ENCODE results near the gene CCDC85C.

- TF ChIP-seq, protein P1, sequence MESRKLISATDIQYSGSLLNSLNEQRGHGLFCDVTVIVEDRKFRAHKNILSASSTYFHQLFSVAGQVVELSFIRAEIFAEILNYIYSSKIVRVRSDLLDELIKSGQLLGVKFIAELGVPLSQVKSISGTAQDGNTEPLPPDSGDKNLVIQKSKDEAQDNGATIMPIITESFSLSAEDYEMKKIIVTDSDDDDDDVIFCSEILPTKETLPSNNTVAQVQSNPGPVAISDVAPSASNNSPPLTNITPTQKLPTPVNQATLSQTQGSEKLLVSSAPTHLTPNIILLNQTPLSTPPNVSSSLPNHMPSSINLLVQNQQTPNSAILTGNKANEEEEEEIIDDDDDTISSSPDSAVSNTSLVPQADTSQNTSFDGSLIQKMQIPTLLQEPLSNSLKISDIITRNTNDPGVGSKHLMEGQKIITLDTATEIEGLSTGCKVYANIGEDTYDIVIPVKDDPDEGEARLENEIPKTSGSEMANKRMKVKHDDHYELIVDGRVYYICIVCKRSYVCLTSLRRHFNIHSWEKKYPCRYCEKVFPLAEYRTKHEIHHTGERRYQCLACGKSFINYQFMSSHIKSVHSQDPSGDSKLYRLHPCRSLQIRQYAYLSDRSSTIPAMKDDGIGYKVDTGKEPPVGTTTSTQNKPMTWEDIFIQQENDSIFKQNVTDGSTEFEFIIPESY (IDR thresholded peaks at IDR 0.05; ENCODE audit: borderline replicate concordance, low read depth) = no peak
- TF ChIP-seq MAX (IDR thresholded peaks at IDR 0.05; ENCODE audit: low read depth) (no peak), CHD2 (IDR thresholded peaks at IDR 0.05; ENCODE audit: low read length, partially characterized antibody) (no peak), MXI1 (IDR thresholded peaks at IDR 0.05; ENCODE audit: low read depth, low read length) (no peak), TEAD4 (IDR thresholded peaks at IDR 0.05; ENCODE audit: borderline replicate concordance, insufficient read depth) (no peak), SIN3A (IDR thresholded peaks at IDR 0.05; ENCODE audit: borderline replicate concordance, low read depth, low read length) (no peak), ELF1 (IDR thresholded peaks at IDR 0.05) (no peak), NFIC (IDR thresholded peaks at IDR 0.05; ENCODE audit: borderline replicate concordance) (no peak), NRF1 (IDR thresholded peaks at IDR 0.05; ENCODE audit: low read depth, low read length) (no peak), GABPA (IDR thresholded peaks at IDR 0.05; ENCODE audit: low read depth) (no peak)
- TF ChIP-seq, protein P2, sequence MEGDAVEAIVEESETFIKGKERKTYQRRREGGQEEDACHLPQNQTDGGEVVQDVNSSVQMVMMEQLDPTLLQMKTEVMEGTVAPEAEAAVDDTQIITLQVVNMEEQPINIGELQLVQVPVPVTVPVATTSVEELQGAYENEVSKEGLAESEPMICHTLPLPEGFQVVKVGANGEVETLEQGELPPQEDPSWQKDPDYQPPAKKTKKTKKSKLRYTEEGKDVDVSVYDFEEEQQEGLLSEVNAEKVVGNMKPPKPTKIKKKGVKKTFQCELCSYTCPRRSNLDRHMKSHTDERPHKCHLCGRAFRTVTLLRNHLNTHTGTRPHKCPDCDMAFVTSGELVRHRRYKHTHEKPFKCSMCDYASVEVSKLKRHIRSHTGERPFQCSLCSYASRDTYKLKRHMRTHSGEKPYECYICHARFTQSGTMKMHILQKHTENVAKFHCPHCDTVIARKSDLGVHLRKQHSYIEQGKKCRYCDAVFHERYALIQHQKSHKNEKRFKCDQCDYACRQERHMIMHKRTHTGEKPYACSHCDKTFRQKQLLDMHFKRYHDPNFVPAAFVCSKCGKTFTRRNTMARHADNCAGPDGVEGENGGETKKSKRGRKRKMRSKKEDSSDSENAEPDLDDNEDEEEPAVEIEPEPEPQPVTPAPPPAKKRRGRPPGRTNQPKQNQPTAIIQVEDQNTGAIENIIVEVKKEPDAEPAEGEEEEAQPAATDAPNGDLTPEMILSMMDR (IDR thresholded peaks at IDR 0.05) = no peak
- TF ChIP-seq, protein P3, sequence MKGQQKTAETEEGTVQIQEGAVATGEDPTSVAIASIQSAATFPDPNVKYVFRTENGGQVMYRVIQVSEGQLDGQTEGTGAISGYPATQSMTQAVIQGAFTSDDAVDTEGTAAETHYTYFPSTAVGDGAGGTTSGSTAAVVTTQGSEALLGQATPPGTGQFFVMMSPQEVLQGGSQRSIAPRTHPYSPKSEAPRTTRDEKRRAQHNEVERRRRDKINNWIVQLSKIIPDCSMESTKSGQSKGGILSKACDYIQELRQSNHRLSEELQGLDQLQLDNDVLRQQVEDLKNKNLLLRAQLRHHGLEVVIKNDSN (IDR thresholded peaks at IDR 0.05; ENCODE audit: borderline replicate concordance, low read depth) = no peak
- TF ChIP-seq, protein P4, sequence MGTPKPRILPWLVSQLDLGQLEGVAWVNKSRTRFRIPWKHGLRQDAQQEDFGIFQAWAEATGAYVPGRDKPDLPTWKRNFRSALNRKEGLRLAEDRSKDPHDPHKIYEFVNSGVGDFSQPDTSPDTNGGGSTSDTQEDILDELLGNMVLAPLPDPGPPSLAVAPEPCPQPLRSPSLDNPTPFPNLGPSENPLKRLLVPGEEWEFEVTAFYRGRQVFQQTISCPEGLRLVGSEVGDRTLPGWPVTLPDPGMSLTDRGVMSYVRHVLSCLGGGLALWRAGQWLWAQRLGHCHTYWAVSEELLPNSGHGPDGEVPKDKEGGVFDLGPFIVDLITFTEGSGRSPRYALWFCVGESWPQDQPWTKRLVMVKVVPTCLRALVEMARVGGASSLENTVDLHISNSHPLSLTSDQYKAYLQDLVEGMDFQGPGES (IDR thresholded peaks at IDR 0.05; ENCODE audit: low read depth, low read length) = no peak
Observed at GRCh38 chr14:99541211-99541610, 62.8 kb downstream of the CCDC85C start.
